Mucosa of descending colon (tissue), 3 donors: Measurements from ENCODE around the gene CEP152. TPM values are rescaled to one million over a fixed set of nuclear protein-coding genes. Genes with fewer than 3 reads are reported as not detected.

ENCODE experiments used
- ATAC-seq: fragments of 200-7000 bp; cut with Tn5 transposase; one replicate; pipeline ENCODE4 v1.9.1; 2020; ENCODE audit warnings: mild to moderate bottlenecking, moderate library complexity
- DNase-seq, 3 donors: peaks; one replicate each; pipeline ENCODE4 v3.0.0-alpha.2; 2020
- H3K36me3 ChIP-seq: fragments of 200-600 bp; one replicate; pipeline ENCODE4 v1.8.0; 2021; ENCODE audit warnings: low read depth, mild to moderate bottlenecking
- H3K4me1 ChIP-seq: fragments of 200-600 bp; one replicate; pipeline ENCODE4 v1.8.0; 2021; ENCODE audit warnings: low read depth, mild to moderate bottlenecking
- H3K4me3 ChIP-seq: fragments of 200-600 bp; one replicate; pipeline ENCODE4 v1.8.0; 2021; ENCODE audit warnings: mild to moderate bottlenecking
- H3K9me3 ChIP-seq: fragments of 200-600 bp; one replicate; pipeline ENCODE4 v1.8.0; 2021; ENCODE audit warnings: mild to moderate bottlenecking
- CTCF ChIP-seq: fragments of 200-600 bp; IDR thresholded peaks from one replicate; pipeline ENCODE4 v1.8.0; 2022; ENCODE audit warnings: antibody characterized with exemption, mild to moderate bottlenecking
- intact Hi-C, 2 donors: fragments of 100-400 bp; cut with DNase I in 1 of 2; cut with micrococcal nuclease in 1 of 2; formaldehyde crosslinking; loops; one replicate each; pipeline versions ENCODE4 v1.11.0 to v1.11.1; 2022; cut with DNase I, micrococcal nuclease
- total RNA-seq, 3 donors: library from RNA; stranded (reverse); fragmentation: NEBNext Ultra II Directional in 2 of 3; extraction: Animal tissue kit (Norgen Biotek cat#: 25700) in 2 of 3; gene quantifications; one replicate each; pipeline versions ENCODE4 v1.2.1 to v1.2.4, GENCODE V29; 2021 to 2023
- donor health status: DM: no; HTN: no; CAD: no; lungs with moderate emphysema.
- donor health status: DM: no; HTN: no; CAD: no.
- donor health status: DM: no; HTN: yes; CAD: no.

Gene CEP152
- total RNA-seq, 3 donors from 2014 or later = 7.0 to 9.4 (median 7.8) TPM

- no peak for ATAC-seq
Measured at GRCh38 chr15:48721061-48721810, 89.6 kb downstream of the CEP152 start.

GRCh38 chr15:48720646-48721045, 90.2 kb downstream of the CEP152 start:
- TF ChIP-seq CTCF = no peak
- Histone ChIP-seq H3K36me3 (no peaks in the 10 kb centered on the region), H3K4me3 (no peak overlapping the region), H3K4me1 (no peaks in the 10 kb centered on the region), H3K9me3 (peaks cover 7% of the 10 kb centered on the region)
- no peak for ATAC-seq
- intact Hi-C loops = no loop called here
- no peak for DNase-seq

More at GRCh38 chr15:48721061-48721810, 89.6 kb downstream of the CEP152 start:
- no peaks in the 10 kb centered on the region for H3K4me1 ChIP-seq
- no peaks in the 10 kb centered on the region for H3K36me3 ChIP-seq
- DNase-seq = no peak
- no peak overlapping the region for H3K4me3 ChIP-seq
- intact Hi-C loops = no loop called here
- no peak for TF ChIP-seq CTCF
- H3K9me3 ChIP-seq = peaks cover under 1% of the 10 kb centered on the region

GRCh38 chr15:48719668-48720067, 91.2 kb downstream of the CEP152 start:
- no peak for TF ChIP-seq CTCF
- no peaks in the 10 kb centered on the region for H3K4me1 ChIP-seq
- intact Hi-C loops = no loop called here
- no peak for DNase-seq
- no peaks in the 10 kb centered on the region for H3K36me3 ChIP-seq
- no peak overlapping the region for H3K4me3 ChIP-seq
- ATAC-seq = no peak
- peaks cover 12% of the 10 kb centered on the region for H3K9me3 ChIP-seq

GRCh38 chr15:48718646-48719045, 92.2 kb downstream of the CEP152 start:
- H3K4me1 ChIP-seq = no peaks in the 10 kb centered on the region

GRCh38 chr15:48717458-48717857, 93.4 kb downstream of the CEP152 start:
- H3K9me3 ChIP-seq = peaks cover 12% of the 10 kb centered on the region
- DNase-seq (no peak), ATAC-seq (no peak)
- H3K4me1 ChIP-seq = no peaks in the 10 kb centered on the region
- no peak for TF ChIP-seq CTCF
- no peaks in the 10 kb centered on the region for H3K36me3 ChIP-seq
- intact Hi-C loops = no loop called here
- no peak overlapping the region for H3K4me3 ChIP-seq

More at GRCh38 chr15:48718646-48719045, 92.2 kb downstream of the CEP152 start:
- no peak for TF ChIP-seq CTCF
- Histone ChIP-seq H3K9me3 (peaks cover 12% of the 10 kb centered on the region), H3K36me3 (no peaks in the 10 kb centered on the region), H3K4me3 (no peak overlapping the region)
- no peak for DNase-seq
- intact Hi-C loops = no loop called here
- no peak for ATAC-seq
